ENCODE measurements around the gene ARHGEF19. TPM values are rescaled to one million over a fixed set of nuclear protein-coding genes. Genes with fewer than 3 reads are reported as not detected.
A peak's percentile ranks its signal among the peaks of the same experiment; 100 is the strongest.

ARHGEF19 gene
- total and polyA plus RNA-seq, 2 donors from 2014 or later, result 3.5 to 8.2 TPM

- Histone ChIP-seq H3K27me3 (ENCODE audit: control insufficient read depth, insufficient read depth, low read length) (no peaks in the 10 kb centered on the region), H3K9me3 (ENCODE audit: control insufficient read depth in 2 of 3, insufficient read depth in 1 of 3, low read length in 3 of 3) (no peaks in the 10 kb centered on the region), H3K4me3 (ENCODE audit: low read length in 3 of 3) (peak overlapping the region in 1 of 3 donors; percentile 7), H3K36me3 (ENCODE audit: control insufficient read depth in 2 of 3, insufficient read depth in 3 of 3, low read length in 3 of 3) (no peaks in the 10 kb centered on the region), H3K9ac (ENCODE audit: low read length in 3 of 3) (peak overlapping the region in 2 of 3 donors; percentile 23 to 80), H3K4me1 (ENCODE audit: control insufficient read depth in 2 of 3, insufficient read depth in 2 of 3, low read depth in 1 of 3, low read length in 3 of 3) (peaks cover 8 to 23% (median 15%) of the 10 kb centered on the region in 3 donors), H3K27ac (ENCODE audit: low read depth in 2 of 2, low read length in 2 of 2) (peak overlapping the region; percentile 92 to 93)
- intact Hi-C loops (cut with DNase I), result no loop called here
- DNase-seq (peak; percentile 78 to 97 (median 82)), FAIRE-seq (no peak)
- TF ChIP-seq CTCF (IDR thresholded peaks at IDR 0.05; ENCODE audit: borderline replicate concordance, extremely low read depth, insufficient read depth), result no peak
These were observed 30.3 kb downstream of the ARHGEF19 start for GRCh38 chr1:16181887-16182719.

- no peaks in the 10 kb centered on the region for H3K36me3 ChIP-seq (ENCODE audit: control insufficient read depth in 2 of 3, insufficient read depth in 3 of 3, low read length in 3 of 3)
- no peaks in the 10 kb centered on the region for H3K27me3 ChIP-seq (ENCODE audit: control insufficient read depth, insufficient read depth, low read length)
- no peak overlapping the region for H3K27ac ChIP-seq (ENCODE audit: low read depth in 2 of 2, low read length in 2 of 2)
- peaks cover 8 to 36% (median 29%) of the 10 kb centered on the region in 3 donors for H3K4me1 ChIP-seq (ENCODE audit: control insufficient read depth in 2 of 3, insufficient read depth in 2 of 3, low read depth in 1 of 3, low read length in 3 of 3)
- no peaks in the 10 kb centered on the region for H3K9me3 ChIP-seq (ENCODE audit: control insufficient read depth in 2 of 3, insufficient read depth in 1 of 3, low read length in 3 of 3)
- no peak for TF ChIP-seq CTCF (IDR thresholded peaks at IDR 0.05; ENCODE audit: borderline replicate concordance, extremely low read depth, insufficient read depth)
- FAIRE-seq, result no peak
- intact Hi-C loops (cut with DNase I), result no loop called here
- H3K9ac ChIP-seq (ENCODE audit: low read length in 3 of 3), result no peak overlapping the region
- no peak overlapping the region for H3K4me3 ChIP-seq (ENCODE audit: low read length in 3 of 3)
- no peak for DNase-seq
These were observed 32.1 kb downstream of the ARHGEF19 start for GRCh38 chr1:16180291-16180824.

- FAIRE-seq (no peak), DNase-seq (peak in 1 of 5 donors; percentile 68)
- H3K27ac ChIP-seq (ENCODE audit: low read depth in 2 of 2, low read length in 2 of 2), result peak overlapping the region in 1 of 2 donors; percentile 75
- intact Hi-C loops (cut with DNase I), result no loop called here
- no peak overlapping the region for H3K9ac ChIP-seq (ENCODE audit: low read length in 3 of 3)
- H3K4me3 ChIP-seq (ENCODE audit: low read length in 3 of 3), result no peak overlapping the region
- no peaks in the 10 kb centered on the region for H3K9me3 ChIP-seq (ENCODE audit: control insufficient read depth in 2 of 3, insufficient read depth in 1 of 3, low read length in 3 of 3)
- no peaks in the 10 kb centered on the region for H3K36me3 ChIP-seq (ENCODE audit: control insufficient read depth in 2 of 3, insufficient read depth in 3 of 3, low read length in 3 of 3)
- H3K4me1 ChIP-seq (ENCODE audit: control insufficient read depth in 2 of 3, insufficient read depth in 2 of 3, low read depth in 1 of 3, low read length in 3 of 3), result peaks cover 8 to 36% (median 29%) of the 10 kb centered on the region in 3 donors
- TF ChIP-seq CTCF (IDR thresholded peaks at IDR 0.05; ENCODE audit: borderline replicate concordance, extremely low read depth, insufficient read depth), result no peak
- no peaks in the 10 kb centered on the region for H3K27me3 ChIP-seq (ENCODE audit: control insufficient read depth, insufficient read depth, low read length)
These were observed 33.6 kb downstream of the ARHGEF19 start for GRCh38 chr1:16178596-16179497.

Data from kidney (tissue), 14 donors.